GM21825 (cell line): ENCODE results near the gene TMEM89.

Source experiments
- ATAC-seq: cut with Tn5 transposase; IDR thresholded peaks from one replicate; pipeline ENCODE4 v1.9.1; 2021; ENCODE audit warnings: mild to moderate bottlenecking, moderate library complexity; ENCODE audit not compliant: unreplicated experiment

Gene TMEM89

GRCh38 chr3:48593337-48593736, 28.2 kb downstream of the TMEM89 start:
- no peak for ATAC-seq

- ATAC-seq, result no peak
These were observed 29.0 kb downstream of the TMEM89 start for GRCh38 chr3:48592519-48593087.

- no peak for ATAC-seq
These were observed 29.6 kb downstream of the TMEM89 start for GRCh38 chr3:48591886-48592518.

GRCh38 chr3:48591436-48591835, 30.1 kb downstream of the TMEM89 start:
- no peak for ATAC-seq

GRCh38 chr3:48588230-48588629, 33.3 kb downstream of the TMEM89 start:
- ATAC-seq, result no peak

GRCh38 chr3:48587686-48588085, 33.9 kb downstream of the TMEM89 start:
- ATAC-seq, result no peak

GRCh38 chr3:48585411-48585810, 36.2 kb downstream of the TMEM89 start:
- ATAC-seq, result no peak

- ATAC-seq, result no peak
These were observed 36.7 kb downstream of the TMEM89 start for GRCh38 chr3:48584836-48585235.

- no peak for ATAC-seq
These were observed 39.7 kb downstream of the TMEM89 start for GRCh38 chr3:48581621-48582481.

GRCh38 chr3:48576647-48577046, 44.9 kb downstream of the TMEM89 start:
- ATAC-seq, result no peak

GRCh38 chr3:48575366-48575765, 46.2 kb downstream of the TMEM89 start:
- ATAC-seq, result no peak

GRCh38 chr3:48573973-48574585, 47.5 kb downstream of the TMEM89 start:
- ATAC-seq, result no peak

GRCh38 chr3:48572517-48572916, 49.1 kb downstream of the TMEM89 start:
- ATAC-seq, result no peak

GRCh38 chr3:48571938-48572337, 49.6 kb downstream of the TMEM89 start:
- no peak for ATAC-seq
